Suprapubic skin (tissue), 4 donors: ENCODE measurements around the gene FOXC1. TPM values are rescaled to one million over a fixed set of nuclear protein-coding genes. Genes with fewer than 3 reads are reported as not detected.

Experiments used
- DNase-seq, 2 donors: peaks; one replicate each; pipeline ENCODE4 v3.0.0-alpha.2; 2019; ENCODE audit warnings: low spot score in 2 of 2
- H3K27ac ChIP-seq: fragments of 200-600 bp; sonication (generic); one replicate; pipeline ENCODE4 v1.5.1; 2019
- H3K27me3 ChIP-seq: fragments of 200-600 bp; sonication (generic); one replicate; pipeline ENCODE4 v1.5.1; 2019
- H3K36me3 ChIP-seq: fragments of 200-600 bp; sonication (generic); one replicate; pipeline ENCODE4 v1.5.1; 2019
- H3K4me1 ChIP-seq: fragments of 200-600 bp; sonication (generic); one replicate; pipeline ENCODE4 v1.5.1; 2019
- H3K4me3 ChIP-seq: fragments of 200-600 bp; sonication (generic); one replicate; pipeline ENCODE4 v1.5.1; 2019; ENCODE audit warnings: mild to moderate bottlenecking
- H3K9me3 ChIP-seq: fragments of 200-600 bp; sonication (generic); one replicate; pipeline ENCODE4 v1.5.1; 2019
- EP300 ChIP-seq: sonication (generic); formaldehyde crosslinking; IDR thresholded peaks from one replicate; pipeline ENCODE4 v1.6.1; 2017; ENCODE audit warnings: antibody characterized with exemption
- POLR2A ChIP-seq, 2 donors: fragments of 450-650 bp; IDR thresholded peaks; one replicate each; pipeline ENCODE4 v1.6.1; 2017; ENCODE audit warnings: antibody characterized with exemption in 2 of 2, mild to moderate bottlenecking in 2 of 2, moderate library complexity in 2 of 2
- POLR2AphosphoS5 ChIP-seq, 3 donors: sonication (generic); formaldehyde crosslinking; IDR thresholded peaks; one replicate each; pipeline ENCODE4 v1.6.1; 2017; ENCODE audit warnings: antibody characterized with exemption in 3 of 3
- WGBS: methylation state at CpG from one replicate; pipeline ENCODE4 v1.1.5; 2018; 5-methylcytosine and 5-hydroxymethylcytosine counted together
- total RNA-seq, 4 donors: library from RNA; depleted of rRNA; stranded (reverse); fragments of >200 nt; gene quantifications; one replicate each; pipeline ENCODE4 v1.1.0, GENCODE V29; 2016
- TF ChIP-seq, protein P1 (sequence below), 2 donors: fragments of 200-600 bp in 1 of 2; fragments of 450-650 bp in 1 of 2; sonication (generic) in 1 of 2; IDR thresholded peaks; one replicate each; pipeline ENCODE4 v1.5.1; 2016 to 2019; ENCODE audit warnings: antibody characterized with exemption in 2 of 2, mild to moderate bottlenecking in 1 of 2, moderate library complexity in 1 of 2

The FOXC1 gene
- total RNA-seq, 4 donors from 2014 or later, result 14.5 to 35.8 (median 21.4) TPM

- 79% methylated on average over 7 of the region's 7 CpGs for WGBS
- Histone ChIP-seq H3K4me1 (no peaks in the 10 kb centered on the region), H3K9me3 (no peaks in the 10 kb centered on the region), H3K27me3 (no peaks in the 10 kb centered on the region), H3K27ac (no peak overlapping the region), H3K36me3 (no peaks in the 10 kb centered on the region), H3K4me3 (no peak overlapping the region)
- TF ChIP-seq POLR2A (IDR thresholded peaks at IDR 0.05) (no peak), POLR2AphosphoS5 (IDR thresholded peaks at IDR 0.05) (no peak), EP300 (no peak)
- TF ChIP-seq, protein P1, sequence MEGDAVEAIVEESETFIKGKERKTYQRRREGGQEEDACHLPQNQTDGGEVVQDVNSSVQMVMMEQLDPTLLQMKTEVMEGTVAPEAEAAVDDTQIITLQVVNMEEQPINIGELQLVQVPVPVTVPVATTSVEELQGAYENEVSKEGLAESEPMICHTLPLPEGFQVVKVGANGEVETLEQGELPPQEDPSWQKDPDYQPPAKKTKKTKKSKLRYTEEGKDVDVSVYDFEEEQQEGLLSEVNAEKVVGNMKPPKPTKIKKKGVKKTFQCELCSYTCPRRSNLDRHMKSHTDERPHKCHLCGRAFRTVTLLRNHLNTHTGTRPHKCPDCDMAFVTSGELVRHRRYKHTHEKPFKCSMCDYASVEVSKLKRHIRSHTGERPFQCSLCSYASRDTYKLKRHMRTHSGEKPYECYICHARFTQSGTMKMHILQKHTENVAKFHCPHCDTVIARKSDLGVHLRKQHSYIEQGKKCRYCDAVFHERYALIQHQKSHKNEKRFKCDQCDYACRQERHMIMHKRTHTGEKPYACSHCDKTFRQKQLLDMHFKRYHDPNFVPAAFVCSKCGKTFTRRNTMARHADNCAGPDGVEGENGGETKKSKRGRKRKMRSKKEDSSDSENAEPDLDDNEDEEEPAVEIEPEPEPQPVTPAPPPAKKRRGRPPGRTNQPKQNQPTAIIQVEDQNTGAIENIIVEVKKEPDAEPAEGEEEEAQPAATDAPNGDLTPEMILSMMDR (IDR thresholded peaks at IDR 0.05), result no peak
- DNase-seq, result no peak
These were observed 50.1 kb downstream of the FOXC1 start for GRCh38 chr6:1659816-1660215.

DNA sequence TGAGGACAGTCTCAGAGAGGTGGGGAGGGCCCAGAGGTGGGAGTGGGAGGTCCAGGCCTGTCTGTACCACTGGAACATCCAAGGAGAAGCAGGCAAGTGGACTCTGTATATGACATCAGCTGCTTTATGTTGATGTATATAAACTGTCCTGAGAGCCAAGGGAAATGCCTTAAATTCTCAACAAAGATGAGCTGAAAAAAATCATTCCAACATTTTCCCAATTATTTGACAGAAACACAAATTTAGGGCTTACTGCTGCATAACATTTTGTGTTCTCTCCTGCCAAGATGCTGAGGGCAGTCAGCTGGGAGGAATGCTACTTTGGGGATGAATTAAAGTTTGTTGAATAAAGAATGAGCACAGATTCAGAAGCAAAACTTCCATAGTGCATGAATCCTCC, 52.8 kb downstream of the FOXC1 start:
- no peak overlapping the region for H3K4me3 ChIP-seq
- no peak for DNase-seq
- TF ChIP-seq POLR2AphosphoS5 (IDR thresholded peaks at IDR 0.05) (no peak), POLR2A (IDR thresholded peaks at IDR 0.05) (no peak)
- TF ChIP-seq, protein P1 (IDR thresholded peaks at IDR 0.05), result no peak
- H3K27ac ChIP-seq, result no peak overlapping the region
- H3K9me3 ChIP-seq, result no peaks in the 10 kb centered on the region
- no peaks in the 10 kb centered on the region for H3K27me3 ChIP-seq
- H3K36me3 ChIP-seq, result no peaks in the 10 kb centered on the region
- H3K4me1 ChIP-seq, result no peaks in the 10 kb centered on the region

Other genes starting within 250 kb of the FOXC1 start
- gene FOXF2, start 220.3 kb upstream of the FOXC1 start, total RNA-seq, result 1 to 10 TPM in 2 of 4 donors, under 1 TPM in 2; 0.25 to 3.0 (median 0.99) TPM